Measurements from ENCODE around the gene GPR39. TPM values are rescaled to one million over a fixed set of nuclear protein-coding genes. Genes with fewer than 3 reads are reported as not detected.

The GPR39 gene
- total and polyA plus RNA-seq, 8 donors, result 3.9 to 24.4 (median 4.6) TPM

DNA sequence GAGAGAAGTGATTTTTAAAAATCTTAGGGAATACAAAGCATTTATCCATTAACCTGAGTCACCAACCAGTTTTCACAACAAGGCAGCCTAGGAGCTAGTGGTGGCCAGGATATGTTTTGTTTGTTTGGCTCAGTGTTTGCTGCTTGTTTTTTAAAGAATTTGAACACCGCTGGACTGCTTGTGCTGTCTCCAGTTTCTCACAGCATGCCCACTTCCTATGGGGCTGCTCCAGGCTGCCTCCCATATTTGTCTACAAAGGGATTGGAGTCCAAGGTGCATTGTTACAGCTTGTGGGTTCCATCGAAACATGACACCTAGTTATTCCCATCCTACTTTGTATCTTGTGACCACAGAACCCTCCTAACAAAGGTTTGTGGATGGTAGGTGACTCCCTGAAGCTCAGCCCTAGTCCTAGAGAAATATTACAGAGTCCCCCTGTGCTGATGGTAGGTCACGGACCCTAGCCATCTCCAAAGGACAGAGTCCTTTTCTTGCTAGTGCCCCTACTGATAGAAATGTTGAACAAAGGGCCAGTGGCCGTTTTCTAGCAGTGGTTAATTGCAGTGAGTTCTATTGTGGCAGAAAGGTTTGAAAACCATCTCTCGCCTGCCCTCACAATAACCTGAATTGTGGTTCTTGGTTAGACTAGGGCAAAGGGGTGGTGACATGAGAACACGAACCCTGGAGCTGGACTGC, 23.2 kb downstream of the GPR39 start:
- Histone ChIP-seq H3K36me3 (no peaks in the 10 kb centered on the region), H3K27me3 (no peaks in the 10 kb centered on the region), H3K9me3 (no peaks in the 10 kb centered on the region), H3K27ac (no peak overlapping the region), H3K4me3 (no peak overlapping the region), H3K4me1 (no peaks in the 10 kb centered on the region)
- TF ChIP-seq, protein P1, sequence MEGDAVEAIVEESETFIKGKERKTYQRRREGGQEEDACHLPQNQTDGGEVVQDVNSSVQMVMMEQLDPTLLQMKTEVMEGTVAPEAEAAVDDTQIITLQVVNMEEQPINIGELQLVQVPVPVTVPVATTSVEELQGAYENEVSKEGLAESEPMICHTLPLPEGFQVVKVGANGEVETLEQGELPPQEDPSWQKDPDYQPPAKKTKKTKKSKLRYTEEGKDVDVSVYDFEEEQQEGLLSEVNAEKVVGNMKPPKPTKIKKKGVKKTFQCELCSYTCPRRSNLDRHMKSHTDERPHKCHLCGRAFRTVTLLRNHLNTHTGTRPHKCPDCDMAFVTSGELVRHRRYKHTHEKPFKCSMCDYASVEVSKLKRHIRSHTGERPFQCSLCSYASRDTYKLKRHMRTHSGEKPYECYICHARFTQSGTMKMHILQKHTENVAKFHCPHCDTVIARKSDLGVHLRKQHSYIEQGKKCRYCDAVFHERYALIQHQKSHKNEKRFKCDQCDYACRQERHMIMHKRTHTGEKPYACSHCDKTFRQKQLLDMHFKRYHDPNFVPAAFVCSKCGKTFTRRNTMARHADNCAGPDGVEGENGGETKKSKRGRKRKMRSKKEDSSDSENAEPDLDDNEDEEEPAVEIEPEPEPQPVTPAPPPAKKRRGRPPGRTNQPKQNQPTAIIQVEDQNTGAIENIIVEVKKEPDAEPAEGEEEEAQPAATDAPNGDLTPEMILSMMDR (IDR thresholded peaks at IDR 0.05), result no peak
- intact Hi-C loops (cut with DNase I), result no loop called here
- ATAC-seq (no peak), DNase-seq (no peak)

DNA sequence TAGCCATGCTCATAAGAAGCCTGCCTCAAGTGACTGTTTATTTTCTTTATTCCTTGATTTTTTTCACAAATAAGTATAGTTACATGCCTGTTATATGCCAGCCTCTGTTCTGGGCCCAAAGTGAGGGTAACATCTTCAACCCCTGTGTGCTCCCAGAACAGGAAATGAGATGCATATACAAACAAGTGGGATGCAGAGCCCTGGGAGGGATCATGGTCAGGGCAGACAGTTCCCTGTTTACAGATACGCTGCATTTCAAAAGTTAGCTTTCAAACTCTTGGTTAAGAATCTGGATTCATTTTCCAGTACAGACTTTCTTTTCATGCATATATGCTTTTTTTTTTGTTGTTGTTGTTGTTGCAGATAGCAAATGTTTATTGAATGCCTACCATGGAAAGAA, 24.4 kb downstream of the GPR39 start:
- no peaks in the 10 kb centered on the region for H3K36me3 ChIP-seq
- H3K9me3 ChIP-seq, result no peaks in the 10 kb centered on the region
- DNase-seq (no peak), ATAC-seq (no peak)
- no peak overlapping the region for H3K4me3 ChIP-seq
- no peaks in the 10 kb centered on the region for H3K27me3 ChIP-seq
- H3K27ac ChIP-seq, result no peak overlapping the region
- TF ChIP-seq, protein P1 (IDR thresholded peaks at IDR 0.05), result no peak
- H3K4me1 ChIP-seq, result no peaks in the 10 kb centered on the region
- intact Hi-C loops (cut with DNase I), result no loop called here

DNA sequence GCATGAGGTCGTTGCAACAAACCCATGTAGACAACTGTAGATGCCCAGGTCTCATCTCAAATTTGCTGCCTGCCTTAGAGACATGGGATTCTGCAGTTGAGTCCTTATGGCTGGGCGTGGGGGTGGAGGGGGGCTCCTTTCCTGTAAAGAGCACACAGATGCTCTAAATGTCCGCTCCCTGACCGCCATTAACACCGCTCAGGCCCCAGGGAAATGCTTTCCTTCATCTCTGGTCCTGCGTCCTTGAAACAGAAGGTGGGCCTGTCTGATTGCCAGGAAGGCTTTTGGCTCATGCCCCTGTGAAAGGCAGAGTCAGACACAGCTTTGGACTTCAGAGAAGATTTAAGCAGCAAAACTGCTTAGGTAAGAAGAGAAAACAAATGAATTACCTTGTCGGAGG, 25.7 kb downstream of the GPR39 start:
- Histone ChIP-seq H3K27me3 (no peaks in the 10 kb centered on the region), H3K27ac (no peak overlapping the region), H3K4me3 (no peak overlapping the region), H3K36me3 (no peaks in the 10 kb centered on the region), H3K4me1 (no peaks in the 10 kb centered on the region), H3K9me3 (no peaks in the 10 kb centered on the region)
- TF ChIP-seq, protein P1 (IDR thresholded peaks at IDR 0.05), result no peak
- ATAC-seq (no peak), DNase-seq (no peak)
- intact Hi-C loops (cut with DNase I), result no loop called here

DNA sequence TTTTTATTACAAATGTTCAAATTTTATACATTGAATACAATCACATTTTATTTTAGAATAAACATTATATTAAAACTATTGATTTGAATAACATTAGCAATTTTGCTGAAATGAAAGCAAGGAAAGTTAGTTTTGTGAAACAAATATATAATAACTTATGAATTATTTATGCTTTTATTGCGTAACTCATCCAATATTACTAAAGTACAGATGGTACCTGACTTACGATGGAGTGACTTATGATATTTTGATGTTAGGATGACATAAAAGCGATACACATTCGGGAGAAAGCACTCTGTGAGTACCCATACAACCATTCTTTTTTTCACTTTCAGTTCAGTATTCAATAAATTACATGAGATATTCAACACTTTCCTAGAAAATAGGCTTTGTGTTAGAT, 26.5 kb downstream of the GPR39 start:
- Histone ChIP-seq H3K4me1 (no peaks in the 10 kb centered on the region), H3K36me3 (no peaks in the 10 kb centered on the region), H3K4me3 (no peak overlapping the region), H3K9me3 (no peaks in the 10 kb centered on the region), H3K27ac (no peak overlapping the region), H3K27me3 (no peaks in the 10 kb centered on the region)
- TF ChIP-seq, protein P1 (IDR thresholded peaks at IDR 0.05), result no peak
- intact Hi-C loops (cut with DNase I), result no loop called here
- DNase-seq (no peak), ATAC-seq (no peak)

DNA sequence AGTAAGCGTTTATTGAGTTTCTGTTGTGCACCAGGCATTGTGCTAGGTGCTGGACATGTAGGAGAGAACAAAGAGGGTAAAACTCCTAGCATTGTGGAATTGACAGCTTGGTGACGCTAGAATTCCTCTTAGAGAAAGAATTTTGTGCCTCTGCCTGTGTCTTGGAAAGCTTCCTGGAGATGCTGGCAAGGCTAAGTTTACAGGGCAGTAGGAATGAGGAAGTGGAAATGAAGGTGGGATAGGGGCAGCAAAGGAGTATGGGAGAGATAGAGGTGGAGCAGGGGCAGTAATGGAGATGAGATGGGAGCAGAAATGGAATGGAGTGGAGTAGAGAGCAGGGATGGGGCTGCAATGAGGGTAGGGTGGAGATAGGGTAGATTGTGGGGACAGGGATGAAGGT, 29.8 kb downstream of the GPR39 start:
- ATAC-seq (no peak), DNase-seq (no peak)
- TF ChIP-seq, protein P1 (IDR thresholded peaks at IDR 0.05), result no peak
- Histone ChIP-seq H3K27ac (no peak overlapping the region), H3K4me3 (no peak overlapping the region), H3K27me3 (no peaks in the 10 kb centered on the region), H3K4me1 (no peaks in the 10 kb centered on the region), H3K9me3 (no peaks in the 10 kb centered on the region), H3K36me3 (no peaks in the 10 kb centered on the region)
- intact Hi-C loops (cut with DNase I), result no loop called here

Measured in left lung (tissue), 10 donors.